HEK293 (cell line): ENCODE data around the gene KIAA0753.
A peak's percentile ranks its signal among the peaks of the same experiment; 100 is the strongest.

ENCODE experiments used
- EGR2 ChIP-seq: fragments of 450-650 bp; formaldehyde crosslinking; IDR thresholded peaks from 2 replicates; pipeline ENCODE4 v1.5.1; 2016; ENCODE audit warnings: low read depth, missing biosample characterization, missing genetic modification characterization
- FEZF1 ChIP-seq: fragments of 450-650 bp; formaldehyde crosslinking; IDR thresholded peaks from 2 replicates; pipeline ENCODE4 v1.5.1; 2016; ENCODE audit warnings: missing biosample characterization, missing genetic modification characterization
- HOXD13 ChIP-seq: sonication (generic); formaldehyde crosslinking; IDR thresholded peaks from 2 replicates; pipeline ENCODE4 v1.8.0; 2022; ENCODE audit warnings: missing genetic modification reagents, borderline replicate concordance
- YY2 ChIP-seq: fragments of 450-650 bp; formaldehyde crosslinking; IDR thresholded peaks from 2 replicates; pipeline ENCODE4 v1.5.1; 2016; ENCODE audit warnings: missing biosample characterization, missing genetic modification characterization
- ZFP3 ChIP-seq: fragments of 450-650 bp; formaldehyde crosslinking; IDR thresholded peaks from 2 replicates; pipeline ENCODE4 v1.5.1; 2016; ENCODE audit warnings: low read depth, missing biosample characterization, missing genetic modification characterization
- ZFP69B ChIP-seq: fragments of 450-650 bp; formaldehyde crosslinking; IDR thresholded peaks from 2 replicates; pipeline ENCODE4 v1.5.1; 2016; ENCODE audit warnings: missing biosample characterization, missing genetic modification characterization
- ZNF114 ChIP-seq: fragments of 450-650 bp; formaldehyde crosslinking; IDR thresholded peaks from 2 replicates; pipeline ENCODE4 v1.5.0; 2017; ENCODE audit warnings: missing biosample characterization, missing genetic modification characterization
- ZNF16 ChIP-seq: fragments of 450-650 bp; formaldehyde crosslinking; IDR thresholded peaks from 2 replicates; pipeline ENCODE4 v1.5.1; 2016; ENCODE audit warnings: low read depth, missing biosample characterization, missing genetic modification characterization
- ZNF211 ChIP-seq: fragments of 450-650 bp; formaldehyde crosslinking; IDR thresholded peaks from 2 replicates; pipeline ENCODE4 v1.5.1; 2016; ENCODE audit warnings: low read depth, missing biosample characterization, missing genetic modification characterization
- ZNF214 ChIP-seq: fragments of 450-650 bp; formaldehyde crosslinking; IDR thresholded peaks from 2 replicates; pipeline ENCODE4 v1.5.1; 2017; ENCODE audit warnings: missing biosample characterization, mild to moderate bottlenecking, missing genetic modification characterization, borderline replicate concordance
- ZNF302 ChIP-seq: fragments of 450-650 bp; formaldehyde crosslinking; IDR thresholded peaks from 2 replicates; pipeline ENCODE4 v1.5.1; 2016; ENCODE audit warnings: missing biosample characterization, missing genetic modification characterization, low read depth
- ZNF394 ChIP-seq: fragments of 450-650 bp; formaldehyde crosslinking; IDR thresholded peaks from 2 replicates; pipeline ENCODE4 v1.5.1; 2016; ENCODE audit warnings: missing biosample characterization, missing genetic modification characterization, mild to moderate bottlenecking, moderate library complexity, borderline replicate concordance
- ZNF473 ChIP-seq: fragments of 450-650 bp; formaldehyde crosslinking; IDR thresholded peaks from 2 replicates; pipeline ENCODE4 v1.5.1; 2017; ENCODE audit warnings: missing biosample characterization, missing genetic modification characterization
- ZNF521 ChIP-seq: fragments of 450-650 bp; formaldehyde crosslinking; IDR thresholded peaks from 2 replicates; pipeline ENCODE4 v1.5.1; 2017; ENCODE audit warnings: missing biosample characterization, mild to moderate bottlenecking, missing genetic modification characterization
- ZNF544 ChIP-seq: fragments of 450-650 bp; formaldehyde crosslinking; IDR thresholded peaks from 2 replicates; pipeline ENCODE4 v1.5.0; 2017; ENCODE audit warnings: missing biosample characterization, missing genetic modification characterization
- ZNF623 ChIP-seq: fragments of 450-650 bp; formaldehyde crosslinking; IDR thresholded peaks from 2 replicates; pipeline ENCODE4 v1.5.1; 2016; ENCODE audit warnings: missing biosample characterization, missing genetic modification characterization
- ZNF660 ChIP-seq: fragments of 450-650 bp; IDR thresholded peaks from 2 replicates; pipeline ENCODE4 v1.5.1; 2018; ENCODE audit warnings: missing biosample characterization, mild to moderate bottlenecking, missing genetic modification characterization
- ZNF791 ChIP-seq: fragments of 450-650 bp; formaldehyde crosslinking; IDR thresholded peaks from 2 replicates; pipeline ENCODE4 v1.5.1; 2016; ENCODE audit warnings: missing biosample characterization, missing genetic modification characterization
- ZNF837 ChIP-seq: fragments of 450-650 bp; formaldehyde crosslinking; IDR thresholded peaks from 2 replicates; pipeline ENCODE4 v1.5.1; 2016; ENCODE audit warnings: missing biosample characterization, missing genetic modification characterization
- TF ChIP-seq, protein P1 (sequence below): fragments of 450-650 bp; formaldehyde crosslinking; IDR thresholded peaks from 2 replicates; pipeline ENCODE4 v1.5.0; 2017; ENCODE audit warnings: missing biosample characterization, missing genetic modification characterization, borderline replicate concordance
- TF ChIP-seq, protein P2 (sequence below): fragments of 450-650 bp; formaldehyde crosslinking; optimal IDR thresholded peaks from 2 replicates; pipeline ENCODE3; 2016; ENCODE audit warnings: missing biosample characterization, mild to moderate bottlenecking, missing genetic modification characterization
- TF ChIP-seq, protein P3 (sequence below): fragments of 450-650 bp; formaldehyde crosslinking; IDR thresholded peaks from 2 replicates; pipeline ENCODE4 v1.5.1; 2016; ENCODE audit warnings: missing biosample characterization, missing genetic modification characterization, borderline replicate concordance
- TF ChIP-seq, protein P4 (sequence below): fragments of 450-650 bp; formaldehyde crosslinking; IDR thresholded peaks from 2 replicates; pipeline ENCODE4 v1.5.1; 2016; ENCODE audit warnings: missing biosample characterization, missing genetic modification characterization
- TF ChIP-seq, protein P5 (sequence below): fragments of 450-650 bp; IDR thresholded peaks from 2 replicates; pipeline ENCODE4 v1.5.1; 2018; ENCODE audit warnings: missing biosample characterization, missing genetic modification characterization

Gene KIAA0753

DNA sequence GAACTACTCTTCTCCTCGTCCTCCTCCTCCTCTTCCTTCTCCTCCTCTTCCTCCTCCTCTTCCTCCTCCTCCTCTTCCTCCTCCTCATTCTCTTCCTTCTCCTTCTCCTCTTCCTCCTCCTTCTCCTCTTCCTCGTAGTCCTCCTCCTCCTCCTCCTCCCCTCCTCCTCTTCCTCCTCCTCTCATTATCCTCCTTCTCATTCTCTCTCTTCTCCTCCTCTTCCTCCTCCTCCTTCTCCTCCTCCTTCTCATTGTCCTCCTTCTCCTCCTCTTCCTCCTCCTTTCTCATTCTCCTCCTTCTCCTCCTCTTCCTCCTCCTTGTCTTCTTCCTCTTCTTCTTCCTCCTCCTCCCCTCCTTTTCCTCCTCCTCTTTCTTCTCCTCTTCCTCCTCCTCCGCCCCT is 80.0 kb downstream of the KIAA0753 start (continued):
- TF ChIP-seq ZNF394 (peak; percentile 22; the same call in 1 of the 2 replicates), FEZF1 (tag by site-specific recombination) (no peak), ZNF302 (tag by site-specific recombination) (no peak), ZNF660 (tag by site-specific recombination) (no peak), ZNF211 (tag by site-specific recombination) (no peak), EGR2 (tag by site-specific recombination) (peak; percentile 95), ZNF791 (tag by site-specific recombination) (no peak), HOXD13 (no peak), ZFP3 (tag by site-specific recombination) (no peak), ZNF214 (tag by site-specific recombination) (no peak), ZNF544 (0 out of 2 replicates have a peak, but pooled peaks have one; percentile 33), ZNF521 (tag by site-specific recombination) (peak; percentile 61; the same call in 1 of the 2 replicates), ZFP69B (tag by site-specific recombination) (no peak), ZNF623 (tag by site-specific recombination) (no peak), ZNF16 (tag by site-specific recombination) (no peak), ZNF114 (tag by site-specific recombination) (0 out of 2 replicates have a peak, but pooled peaks have one; percentile 42), YY2 (tag by site-specific recombination) (no peak), ZNF837 (tag by site-specific recombination) (no peak), ZNF473 (tag by site-specific recombination) (0 out of 2 replicates have a peak, but pooled peaks have one; percentile 19)
- TF ChIP-seq, protein P1, sequence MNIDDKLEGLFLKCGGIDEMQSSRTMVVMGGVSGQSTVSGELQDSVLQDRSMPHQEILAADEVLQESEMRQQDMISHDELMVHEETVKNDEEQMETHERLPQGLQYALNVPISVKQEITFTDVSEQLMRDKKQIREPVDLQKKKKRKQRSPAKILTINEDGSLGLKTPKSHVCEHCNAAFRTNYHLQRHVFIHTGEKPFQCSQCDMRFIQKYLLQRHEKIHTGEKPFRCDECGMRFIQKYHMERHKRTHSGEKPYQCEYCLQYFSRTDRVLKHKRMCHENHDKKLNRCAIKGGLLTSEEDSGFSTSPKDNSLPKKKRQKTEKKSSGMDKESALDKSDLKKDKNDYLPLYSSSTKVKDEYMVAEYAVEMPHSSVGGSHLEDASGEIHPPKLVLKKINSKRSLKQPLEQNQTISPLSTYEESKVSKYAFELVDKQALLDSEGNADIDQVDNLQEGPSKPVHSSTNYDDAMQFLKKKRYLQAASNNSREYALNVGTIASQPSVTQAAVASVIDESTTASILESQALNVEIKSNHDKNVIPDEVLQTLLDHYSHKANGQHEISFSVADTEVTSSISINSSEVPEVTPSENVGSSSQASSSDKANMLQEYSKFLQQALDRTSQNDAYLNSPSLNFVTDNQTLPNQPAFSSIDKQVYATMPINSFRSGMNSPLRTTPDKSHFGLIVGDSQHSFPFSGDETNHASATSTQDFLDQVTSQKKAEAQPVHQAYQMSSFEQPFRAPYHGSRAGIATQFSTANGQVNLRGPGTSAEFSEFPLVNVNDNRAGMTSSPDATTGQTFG (tag by site-specific recombination): 0 out of 2 replicates have a peak, but pooled peaks have one; percentile 51
- TF ChIP-seq, protein P2, sequence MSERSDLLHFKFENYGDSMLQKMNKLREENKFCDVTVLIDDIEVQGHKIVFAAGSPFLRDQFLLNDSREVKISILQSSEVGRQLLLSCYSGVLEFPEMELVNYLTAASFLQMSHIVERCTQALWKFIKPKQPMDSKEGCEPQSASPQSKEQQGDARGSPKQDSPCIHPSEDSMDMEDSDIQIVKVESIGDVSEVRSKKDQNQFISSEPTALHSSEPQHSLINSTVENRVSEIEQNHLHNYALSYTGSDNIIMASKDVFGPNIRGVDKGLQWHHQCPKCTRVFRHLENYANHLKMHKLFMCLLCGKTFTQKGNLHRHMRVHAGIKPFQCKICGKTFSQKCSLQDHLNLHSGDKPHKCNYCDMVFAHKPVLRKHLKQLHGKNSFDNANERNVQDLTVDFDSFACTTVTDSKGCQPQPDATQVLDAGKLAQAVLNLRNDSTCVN: no peak
- TF ChIP-seq, protein P3, sequence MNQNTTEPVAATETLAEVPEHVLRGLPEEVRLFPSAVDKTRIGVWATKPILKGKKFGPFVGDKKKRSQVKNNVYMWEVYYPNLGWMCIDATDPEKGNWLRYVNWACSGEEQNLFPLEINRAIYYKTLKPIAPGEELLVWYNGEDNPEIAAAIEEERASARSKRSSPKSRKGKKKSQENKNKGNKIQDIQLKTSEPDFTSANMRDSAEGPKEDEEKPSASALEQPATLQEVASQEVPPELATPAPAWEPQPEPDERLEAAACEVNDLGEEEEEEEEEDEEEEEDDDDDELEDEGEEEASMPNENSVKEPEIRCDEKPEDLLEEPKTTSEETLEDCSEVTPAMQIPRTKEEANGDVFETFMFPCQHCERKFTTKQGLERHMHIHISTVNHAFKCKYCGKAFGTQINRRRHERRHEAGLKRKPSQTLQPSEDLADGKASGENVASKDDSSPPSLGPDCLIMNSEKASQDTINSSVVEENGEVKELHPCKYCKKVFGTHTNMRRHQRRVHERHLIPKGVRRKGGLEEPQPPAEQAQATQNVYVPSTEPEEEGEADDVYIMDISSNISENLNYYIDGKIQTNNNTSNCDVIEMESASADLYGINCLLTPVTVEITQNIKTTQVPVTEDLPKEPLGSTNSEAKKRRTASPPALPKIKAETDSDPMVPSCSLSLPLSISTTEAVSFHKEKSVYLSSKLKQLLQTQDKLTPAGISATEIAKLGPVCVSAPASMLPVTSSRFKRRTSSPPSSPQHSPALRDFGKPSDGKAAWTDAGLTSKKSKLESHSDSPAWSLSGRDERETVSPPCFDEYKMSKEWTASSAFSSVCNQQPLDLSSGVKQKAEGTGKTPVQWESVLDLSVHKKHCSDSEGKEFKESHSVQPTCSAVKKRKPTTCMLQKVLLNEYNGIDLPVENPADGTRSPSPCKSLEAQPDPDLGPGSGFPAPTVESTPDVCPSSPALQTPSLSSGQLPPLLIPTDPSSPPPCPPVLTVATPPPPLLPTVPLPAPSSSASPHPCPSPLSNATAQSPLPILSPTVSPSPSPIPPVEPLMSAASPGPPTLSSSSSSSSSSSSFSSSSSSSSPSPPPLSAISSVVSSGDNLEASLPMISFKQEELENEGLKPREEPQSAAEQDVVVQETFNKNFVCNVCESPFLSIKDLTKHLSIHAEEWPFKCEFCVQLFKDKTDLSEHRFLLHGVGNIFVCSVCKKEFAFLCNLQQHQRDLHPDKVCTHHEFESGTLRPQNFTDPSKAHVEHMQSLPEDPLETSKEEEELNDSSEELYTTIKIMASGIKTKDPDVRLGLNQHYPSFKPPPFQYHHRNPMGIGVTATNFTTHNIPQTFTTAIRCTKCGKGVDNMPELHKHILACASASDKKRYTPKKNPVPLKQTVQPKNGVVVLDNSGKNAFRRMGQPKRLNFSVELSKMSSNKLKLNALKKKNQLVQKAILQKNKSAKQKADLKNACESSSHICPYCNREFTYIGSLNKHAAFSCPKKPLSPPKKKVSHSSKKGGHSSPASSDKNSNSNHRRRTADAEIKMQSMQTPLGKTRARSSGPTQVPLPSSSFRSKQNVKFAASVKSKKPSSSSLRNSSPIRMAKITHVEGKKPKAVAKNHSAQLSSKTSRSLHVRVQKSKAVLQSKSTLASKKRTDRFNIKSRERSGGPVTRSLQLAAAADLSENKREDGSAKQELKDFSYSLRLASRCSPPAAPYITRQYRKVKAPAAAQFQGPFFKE: no peak
- TF ChIP-seq, protein P4, sequence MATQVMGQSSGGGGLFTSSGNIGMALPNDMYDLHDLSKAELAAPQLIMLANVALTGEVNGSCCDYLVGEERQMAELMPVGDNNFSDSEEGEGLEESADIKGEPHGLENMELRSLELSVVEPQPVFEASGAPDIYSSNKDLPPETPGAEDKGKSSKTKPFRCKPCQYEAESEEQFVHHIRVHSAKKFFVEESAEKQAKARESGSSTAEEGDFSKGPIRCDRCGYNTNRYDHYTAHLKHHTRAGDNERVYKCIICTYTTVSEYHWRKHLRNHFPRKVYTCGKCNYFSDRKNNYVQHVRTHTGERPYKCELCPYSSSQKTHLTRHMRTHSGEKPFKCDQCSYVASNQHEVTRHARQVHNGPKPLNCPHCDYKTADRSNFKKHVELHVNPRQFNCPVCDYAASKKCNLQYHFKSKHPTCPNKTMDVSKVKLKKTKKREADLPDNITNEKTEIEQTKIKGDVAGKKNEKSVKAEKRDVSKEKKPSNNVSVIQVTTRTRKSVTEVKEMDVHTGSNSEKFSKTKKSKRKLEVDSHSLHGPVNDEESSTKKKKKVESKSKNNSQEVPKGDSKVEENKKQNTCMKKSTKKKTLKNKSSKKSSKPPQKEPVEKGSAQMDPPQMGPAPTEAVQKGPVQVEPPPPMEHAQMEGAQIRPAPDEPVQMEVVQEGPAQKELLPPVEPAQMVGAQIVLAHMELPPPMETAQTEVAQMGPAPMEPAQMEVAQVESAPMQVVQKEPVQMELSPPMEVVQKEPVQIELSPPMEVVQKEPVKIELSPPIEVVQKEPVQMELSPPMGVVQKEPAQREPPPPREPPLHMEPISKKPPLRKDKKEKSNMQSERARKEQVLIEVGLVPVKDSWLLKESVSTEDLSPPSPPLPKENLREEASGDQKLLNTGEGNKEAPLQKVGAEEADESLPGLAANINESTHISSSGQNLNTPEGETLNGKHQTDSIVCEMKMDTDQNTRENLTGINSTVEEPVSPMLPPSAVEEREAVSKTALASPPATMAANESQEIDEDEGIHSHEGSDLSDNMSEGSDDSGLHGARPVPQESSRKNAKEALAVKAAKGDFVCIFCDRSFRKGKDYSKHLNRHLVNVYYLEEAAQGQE (tag by site-specific recombination): no peak
- TF ChIP-seq, protein P5, sequence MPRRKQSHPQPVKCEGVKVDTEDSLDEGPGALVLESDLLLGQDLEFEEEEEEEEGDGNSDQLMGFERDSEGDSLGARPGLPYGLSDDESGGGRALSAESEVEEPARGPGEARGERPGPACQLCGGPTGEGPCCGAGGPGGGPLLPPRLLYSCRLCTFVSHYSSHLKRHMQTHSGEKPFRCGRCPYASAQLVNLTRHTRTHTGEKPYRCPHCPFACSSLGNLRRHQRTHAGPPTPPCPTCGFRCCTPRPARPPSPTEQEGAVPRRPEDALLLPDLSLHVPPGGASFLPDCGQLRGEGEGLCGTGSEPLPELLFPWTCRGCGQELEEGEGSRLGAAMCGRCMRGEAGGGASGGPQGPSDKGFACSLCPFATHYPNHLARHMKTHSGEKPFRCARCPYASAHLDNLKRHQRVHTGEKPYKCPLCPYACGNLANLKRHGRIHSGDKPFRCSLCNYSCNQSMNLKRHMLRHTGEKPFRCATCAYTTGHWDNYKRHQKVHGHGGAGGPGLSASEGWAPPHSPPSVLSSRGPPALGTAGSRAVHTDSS: peak; percentile 98
